SU-DHL-6 (cell line): ENCODE data around the gene RAC2.

Source experiments
- H2AFZ ChIP-seq: fragments of 200-600 bp; sonication (generic); 2 replicates; pipeline ENCODE4 v1.6.1; 2014; ENCODE audit warnings: low read depth, mild to moderate bottlenecking, moderate library complexity, mixed read lengths, antibody characterized with exemption, low read length; ENCODE audit not compliant: severe bottlenecking
- H3F3A ChIP-seq: fragments of 200-600 bp; shearing (Covaris generic); 2 replicates; pipeline ENCODE4 v1.6.0; 2016; ENCODE audit warnings: antibody characterized with exemption, mild to moderate bottlenecking; ENCODE audit not compliant: insufficient read depth
- H3K27ac ChIP-seq: fragments of 200-600 bp; sonication (generic); 2 replicates; pipeline ENCODE4 v1.5.1; 2016; ENCODE audit warnings: low read depth, mild to moderate bottlenecking, low read length, moderate library complexity, mixed read lengths
- H3K27me3 ChIP-seq: fragments of 200-600 bp; sonication (generic), shearing (Covaris generic); 2 replicates; pipeline ENCODE4 v1.6.0; 2014; ENCODE audit warnings: mild to moderate bottlenecking, low read length
- H3K36me3 ChIP-seq: fragments of 200-600 bp; sonication (generic); 2 replicates; pipeline ENCODE4 v1.6.1; 2014; ENCODE audit warnings: mild to moderate bottlenecking, low read length, mixed read lengths
- H3K4me2 ChIP-seq: fragments of 300-600, 200-600 bp; shearing (Covaris generic), sonication (generic); 2 replicates; pipeline ENCODE4 v1.6.0; 2014; ENCODE audit warnings: low read length, low read depth, mild to moderate bottlenecking; ENCODE audit not compliant: poor library complexity, severe bottlenecking
- H3K4me3 ChIP-seq: fragments of 200-600 bp; sonication (generic); 2 replicates; pipeline ENCODE4 v1.5.1; 2014; ENCODE audit warnings: antibody characterized with exemption, low read length, mild to moderate bottlenecking, mixed read lengths; ENCODE audit not compliant: insufficient read depth, poor library complexity, severe bottlenecking
- H3K79me2 ChIP-seq: fragments of 200-600 bp; sonication (generic); 2 replicates; pipeline ENCODE4 v1.6.1; 2014; ENCODE audit warnings: mild to moderate bottlenecking, low read length, moderate library complexity; ENCODE audit not compliant: insufficient read depth
- H3K9ac ChIP-seq: fragments of 200-600 bp; sonication (generic); 2 replicates; pipeline ENCODE4 v1.7.0; 2014; ENCODE audit warnings: mild to moderate bottlenecking, low read length
- H3K9me2 ChIP-seq: fragments of 200-600 bp; sonication (generic); replicated peaks from 2 replicates; pipeline ENCODE4 v1.6.1; 2014; ENCODE audit warnings: low read length; ENCODE audit not compliant: insufficient read depth
- H3K9me3 ChIP-seq: fragments of 200-600 bp; sonication (generic); 2 replicates; pipeline ENCODE4 v1.6.1; 2014; ENCODE audit warnings: low read length, mixed read lengths; ENCODE audit not compliant: insufficient read depth
- H4K20me1 ChIP-seq: fragments of 200-600 bp; sonication (generic); 2 replicates; pipeline ENCODE4 v1.6.1; 2014; ENCODE audit warnings: low read depth, mild to moderate bottlenecking, antibody characterized with exemption, low read length, moderate library complexity, mixed read lengths
- EZH2phosphoT487 ChIP-seq: fragments of 200-600 bp; sonication (generic), shearing (Covaris generic); conservative IDR thresholded peaks from 2 replicates; pipeline ENCODE4 v1.6.1; 2018; ENCODE audit warnings: mild to moderate bottlenecking, antibody characterized with exemption, low read length, moderate library complexity, mixed read lengths
- TF ChIP-seq, protein P1 (sequence below): fragments of 200-600 bp; sonication (generic); IDR thresholded peaks from one replicate; pipeline ENCODE4 v1.5.1; 2017; ENCODE audit warnings: antibody characterized with exemption, mild to moderate bottlenecking, low read length, moderate library complexity; ENCODE audit not compliant: insufficient read depth, poor library complexity, severe bottlenecking

The RAC2 gene

GRCh38 chr22:37212174-37212906, 31.7 kb downstream of the RAC2 start, which contains the start of gene SSTR3:
Gene SSTR3, minus strand, starts transcription at chr22:37212477. Its CDS starts 4,674 bp downstream, at chr22:37207803.
- no peaks in the 10 kb centered on the region for H3K79me2 ChIP-seq
- H3K9ac ChIP-seq = no peak within 1 kb of the TSS
- no peak within 1 kb of the TSS for H3K4me3 ChIP-seq
- no peaks in the 10 kb centered on the region for H3F3A ChIP-seq
- TF ChIP-seq, protein P1, sequence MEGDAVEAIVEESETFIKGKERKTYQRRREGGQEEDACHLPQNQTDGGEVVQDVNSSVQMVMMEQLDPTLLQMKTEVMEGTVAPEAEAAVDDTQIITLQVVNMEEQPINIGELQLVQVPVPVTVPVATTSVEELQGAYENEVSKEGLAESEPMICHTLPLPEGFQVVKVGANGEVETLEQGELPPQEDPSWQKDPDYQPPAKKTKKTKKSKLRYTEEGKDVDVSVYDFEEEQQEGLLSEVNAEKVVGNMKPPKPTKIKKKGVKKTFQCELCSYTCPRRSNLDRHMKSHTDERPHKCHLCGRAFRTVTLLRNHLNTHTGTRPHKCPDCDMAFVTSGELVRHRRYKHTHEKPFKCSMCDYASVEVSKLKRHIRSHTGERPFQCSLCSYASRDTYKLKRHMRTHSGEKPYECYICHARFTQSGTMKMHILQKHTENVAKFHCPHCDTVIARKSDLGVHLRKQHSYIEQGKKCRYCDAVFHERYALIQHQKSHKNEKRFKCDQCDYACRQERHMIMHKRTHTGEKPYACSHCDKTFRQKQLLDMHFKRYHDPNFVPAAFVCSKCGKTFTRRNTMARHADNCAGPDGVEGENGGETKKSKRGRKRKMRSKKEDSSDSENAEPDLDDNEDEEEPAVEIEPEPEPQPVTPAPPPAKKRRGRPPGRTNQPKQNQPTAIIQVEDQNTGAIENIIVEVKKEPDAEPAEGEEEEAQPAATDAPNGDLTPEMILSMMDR = no peak
- TF ChIP-seq EZH2phosphoT487 = no peak
- H4K20me1 ChIP-seq = no peaks in the 10 kb centered on the region
- H3K27me3 ChIP-seq = no peaks in the 10 kb centered on the region
- no peak within 1 kb of the TSS for H3K27ac ChIP-seq
- H3K36me3 ChIP-seq = no peaks in the 10 kb centered on the region
- no peaks in the 10 kb centered on the region for H3K9me2 ChIP-seq
- no peaks in the 10 kb centered on the region for H3K9me3 ChIP-seq
- H3K4me2 ChIP-seq = no peak within 1 kb of the TSS
- no peak within 1 kb of the TSS for H2AFZ ChIP-seq

GRCh38 chr22:37211866-37212173, 32.2 kb downstream of the RAC2 start:
- Histone ChIP-seq H2AFZ (no peak overlapping the region), H3K9me2 (no peaks in the 10 kb centered on the region), H3K9ac (no peak overlapping the region), H3K79me2 (no peaks in the 10 kb centered on the region), H3K27ac (no peak overlapping the region), H3K27me3 (no peaks in the 10 kb centered on the region), H4K20me1 (no peaks in the 10 kb centered on the region), H3F3A (no peaks in the 10 kb centered on the region), H3K9me3 (no peaks in the 10 kb centered on the region), H3K4me2 (no peak overlapping the region), H3K36me3 (no peaks in the 10 kb centered on the region), H3K4me3 (no peak overlapping the region)
- TF ChIP-seq, protein P1 = no peak
- TF ChIP-seq EZH2phosphoT487 = no peak

- no peaks in the 10 kb centered on the region for H3K79me2 ChIP-seq
- H3K4me2 ChIP-seq = no peak overlapping the region
- H3K9me2 ChIP-seq = no peaks in the 10 kb centered on the region
- no peaks in the 10 kb centered on the region for H3K9me3 ChIP-seq
- H3K36me3 ChIP-seq = no peaks in the 10 kb centered on the region
- no peaks in the 10 kb centered on the region for H3K27me3 ChIP-seq
- H2AFZ ChIP-seq = no peak overlapping the region
- H3K9ac ChIP-seq = no peak overlapping the region
- H3F3A ChIP-seq = no peaks in the 10 kb centered on the region
- no peaks in the 10 kb centered on the region for H4K20me1 ChIP-seq
- H3K4me3 ChIP-seq = no peak overlapping the region
- no peak overlapping the region for H3K27ac ChIP-seq
- TF ChIP-seq, protein P1 = no peak
- TF ChIP-seq EZH2phosphoT487 = no peak
Observed at GRCh38 chr22:37211075-37211865, 32.8 kb downstream of the RAC2 start.
